Dermis blood vessel endothelial cell (primary cell): Measurements from ENCODE around the gene AKAP17A. TPM values are rescaled to one million over a fixed set of nuclear protein-coding genes. Genes with fewer than 3 reads are reported as not detected.
"Not testable (repeated sequence)": the region's sequence is repeated elsewhere in the genome, so short reads cannot be mapped to it uniquely, and the experiment has no call there.

Source experiments
- DNase-seq: peaks from one replicate; pipeline ENCODE4 v3.0.0; 2010
- total RNA-seq: library from RNA; depleted of rRNA; stranded (reverse); fragments of >200 nt; gene quantifications from 2 replicates; pipeline ENCODE4 v1.2.3, GENCODE V29; 2014

Gene AKAP17A, protein sequence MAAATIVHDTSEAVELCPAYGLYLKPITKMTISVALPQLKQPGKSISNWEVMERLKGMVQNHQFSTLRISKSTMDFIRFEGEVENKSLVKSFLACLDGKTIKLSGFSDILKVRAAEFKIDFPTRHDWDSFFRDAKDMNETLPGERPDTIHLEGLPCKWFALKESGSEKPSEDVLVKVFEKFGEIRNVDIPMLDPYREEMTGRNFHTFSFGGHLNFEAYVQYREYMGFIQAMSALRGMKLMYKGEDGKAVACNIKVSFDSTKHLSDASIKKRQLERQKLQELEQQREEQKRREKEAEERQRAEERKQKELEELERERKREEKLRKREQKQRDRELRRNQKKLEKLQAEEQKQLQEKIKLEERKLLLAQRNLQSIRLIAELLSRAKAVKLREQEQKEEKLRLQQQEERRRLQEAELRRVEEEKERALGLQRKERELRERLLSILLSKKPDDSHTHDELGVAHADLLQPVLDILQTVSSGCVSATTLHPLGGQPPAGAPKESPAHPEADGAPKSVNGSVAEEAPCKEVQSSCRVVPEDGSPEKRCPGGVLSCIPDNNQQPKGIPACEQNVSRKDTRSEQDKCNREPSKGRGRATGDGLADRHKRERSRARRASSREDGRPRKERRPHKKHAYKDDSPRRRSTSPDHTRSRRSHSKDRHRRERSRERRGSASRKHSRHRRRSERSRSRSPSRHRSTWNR
- 33.0 and 36.1 TPM in 2 replicates for total RNA-seq

DNA sequence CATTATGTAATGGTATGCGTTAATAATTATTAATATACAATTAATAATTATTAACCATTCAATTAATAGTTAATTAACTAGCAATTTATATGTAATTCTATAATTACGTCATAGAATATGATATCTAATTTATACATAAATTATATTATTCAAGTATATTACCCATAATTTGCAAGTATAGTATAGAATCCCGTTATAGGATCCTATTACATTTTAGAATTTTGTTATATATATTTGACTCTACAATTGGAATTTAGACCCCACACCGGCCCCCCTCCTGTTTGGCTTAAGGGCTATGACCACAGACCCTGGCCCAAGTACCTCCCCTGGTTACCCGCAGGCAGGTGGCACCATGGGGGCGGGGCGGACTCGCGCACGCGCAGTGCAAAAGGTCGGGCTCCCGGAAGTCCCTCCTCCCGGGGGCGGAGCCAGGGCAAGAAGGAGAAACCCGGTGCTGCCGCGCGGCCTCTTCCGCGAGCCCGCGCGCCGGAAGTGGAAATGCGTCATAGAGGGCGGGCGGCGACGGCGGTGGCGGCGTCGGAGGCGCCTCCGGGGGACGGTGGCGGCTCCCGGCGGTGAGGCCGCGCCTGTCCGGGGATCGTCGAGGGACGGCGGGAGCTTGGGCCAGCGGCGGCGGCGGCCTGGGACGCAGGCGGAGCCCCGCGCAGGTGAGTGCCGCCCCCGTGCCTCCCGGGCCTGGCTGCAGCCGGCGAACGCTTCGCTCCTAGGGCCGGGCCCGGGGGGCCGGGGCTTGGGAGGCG is at the start of gene AKAP17A:
Gene AKAP17A (plus strand): TSS at position 503 of the 761 bp plus-strand sequence. CDS start 1,859 bp downstream, outside the sequence.
- peak; percentile 96 for DNase-seq

DNA sequence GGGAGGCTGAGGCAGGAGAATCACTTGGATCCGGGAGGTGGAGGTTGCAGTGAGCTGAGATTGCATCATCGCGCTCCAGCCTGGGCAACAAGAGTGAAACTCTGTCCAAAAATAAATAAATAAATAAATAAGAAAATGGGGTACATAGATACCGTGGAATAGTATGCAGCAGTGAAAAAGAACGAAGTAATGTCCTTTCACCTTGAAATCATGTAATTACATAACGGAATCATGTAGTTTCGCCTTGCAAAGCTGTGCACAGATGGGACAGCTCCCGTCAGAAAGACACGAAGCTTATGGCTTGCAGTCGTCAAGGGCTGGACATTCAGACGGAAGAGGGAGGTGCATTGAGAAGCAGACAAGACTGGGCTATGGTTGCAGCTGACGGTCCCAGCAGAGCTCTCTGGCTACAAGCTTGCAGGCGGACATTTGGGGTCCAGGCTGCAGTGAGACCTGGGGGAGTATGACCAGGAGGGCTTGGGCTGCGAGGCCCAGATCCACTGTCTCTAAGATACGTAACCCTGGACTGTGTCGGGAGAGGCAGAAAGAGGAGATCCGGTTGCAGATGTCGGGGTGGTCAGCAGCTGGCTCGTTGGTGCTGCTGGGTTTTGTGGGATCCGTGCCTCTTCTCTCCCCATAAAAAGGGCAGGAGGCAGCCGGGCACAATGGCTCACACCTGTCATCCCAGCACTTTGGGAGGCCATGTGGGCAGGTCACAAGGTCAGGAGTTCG is 48.2 kb upstream of the AKAP17A start:
- no peak for DNase-seq

DNA sequence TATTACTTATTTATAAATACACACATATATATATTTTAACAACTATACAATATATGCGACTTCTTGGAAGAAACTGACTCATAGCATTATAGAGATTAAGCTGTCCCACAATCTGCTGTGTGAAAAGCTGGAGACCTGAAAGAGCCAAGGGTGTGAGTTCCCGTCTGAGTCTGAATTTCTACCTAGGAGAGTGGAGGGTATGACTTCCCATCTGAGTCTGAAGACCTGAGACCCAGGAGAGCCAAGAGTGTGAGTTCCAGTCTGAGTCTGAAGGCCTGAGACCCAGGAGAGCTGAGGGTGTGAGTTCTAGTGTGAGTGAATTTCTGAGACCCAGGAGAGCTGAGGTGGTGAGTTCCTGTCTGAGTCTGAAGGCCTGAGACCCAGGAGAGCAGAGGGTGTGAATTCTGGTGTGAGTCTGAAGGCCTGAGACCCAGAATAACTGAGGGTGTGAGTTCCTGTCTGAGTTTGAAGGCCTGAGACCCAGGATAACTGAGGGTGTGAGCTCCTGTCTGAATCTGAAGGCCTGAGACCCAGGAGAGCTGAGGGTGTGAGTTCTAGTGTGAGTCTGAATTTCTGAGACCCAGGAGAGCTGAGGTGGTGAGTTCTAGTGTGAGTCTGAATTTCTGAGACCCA is 45.5 kb upstream of the AKAP17A start:
- DNase-seq, result no peak

DNA sequence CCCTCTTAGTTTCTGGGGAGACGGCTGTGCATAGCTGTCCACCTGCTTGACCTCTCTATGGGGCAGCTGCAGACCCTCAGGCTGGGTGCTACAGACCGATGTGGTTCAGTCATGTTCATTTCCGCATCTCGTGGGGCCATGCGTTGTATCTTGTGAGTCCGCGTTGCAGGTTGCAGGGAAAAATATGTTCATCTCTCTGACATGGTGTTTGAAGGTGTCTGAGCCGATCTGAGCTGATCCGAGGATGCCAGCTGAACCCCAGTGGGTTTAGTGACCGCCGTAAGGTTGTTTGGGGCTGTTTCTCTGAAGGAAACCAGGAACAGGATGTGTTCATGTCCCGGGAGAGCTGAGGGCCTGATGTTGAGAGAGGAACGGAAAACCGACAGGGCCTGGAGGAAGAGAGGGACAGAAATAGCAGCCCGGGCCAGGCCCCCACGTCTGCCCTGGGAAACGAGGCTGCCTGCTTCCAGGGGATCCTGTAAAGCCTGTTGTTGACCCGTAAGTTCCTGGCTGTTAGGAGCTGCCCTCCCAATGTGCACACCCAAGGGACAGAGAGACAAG is 44.6 kb upstream of the AKAP17A start:
- DNase-seq, result peak; percentile 33

DNA sequence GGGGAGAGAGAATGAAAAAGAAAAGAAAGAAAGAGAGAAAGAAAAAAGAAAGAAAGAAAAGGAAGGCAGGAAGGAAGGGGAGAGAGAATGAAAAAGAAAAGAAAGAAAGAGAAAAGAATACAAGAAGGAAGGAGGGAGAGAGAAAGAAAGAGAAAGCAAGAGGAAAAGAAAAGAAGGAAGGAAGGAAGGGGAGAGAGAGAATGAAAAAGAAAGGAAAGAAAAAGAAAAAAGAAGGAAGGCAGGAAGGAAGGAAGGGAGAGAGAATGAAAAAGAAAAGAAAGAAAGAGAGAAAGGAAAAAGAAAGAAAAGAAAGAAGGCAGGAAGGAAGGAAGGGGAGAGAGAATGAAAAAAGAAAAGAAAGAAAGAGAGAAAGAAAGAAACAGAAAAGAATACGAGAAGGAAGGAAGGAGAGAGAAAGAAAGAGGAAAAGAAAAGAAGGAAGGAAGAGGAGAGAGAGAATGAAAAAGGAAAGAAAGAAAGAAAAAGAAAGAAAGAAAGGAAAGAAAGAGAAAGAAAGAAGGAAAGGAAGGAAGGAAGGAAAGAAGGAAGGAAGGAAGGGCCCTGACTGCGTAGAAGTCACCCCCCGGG is 39.4 kb upstream of the AKAP17A start:
- DNase-seq, result no peak

DNA sequence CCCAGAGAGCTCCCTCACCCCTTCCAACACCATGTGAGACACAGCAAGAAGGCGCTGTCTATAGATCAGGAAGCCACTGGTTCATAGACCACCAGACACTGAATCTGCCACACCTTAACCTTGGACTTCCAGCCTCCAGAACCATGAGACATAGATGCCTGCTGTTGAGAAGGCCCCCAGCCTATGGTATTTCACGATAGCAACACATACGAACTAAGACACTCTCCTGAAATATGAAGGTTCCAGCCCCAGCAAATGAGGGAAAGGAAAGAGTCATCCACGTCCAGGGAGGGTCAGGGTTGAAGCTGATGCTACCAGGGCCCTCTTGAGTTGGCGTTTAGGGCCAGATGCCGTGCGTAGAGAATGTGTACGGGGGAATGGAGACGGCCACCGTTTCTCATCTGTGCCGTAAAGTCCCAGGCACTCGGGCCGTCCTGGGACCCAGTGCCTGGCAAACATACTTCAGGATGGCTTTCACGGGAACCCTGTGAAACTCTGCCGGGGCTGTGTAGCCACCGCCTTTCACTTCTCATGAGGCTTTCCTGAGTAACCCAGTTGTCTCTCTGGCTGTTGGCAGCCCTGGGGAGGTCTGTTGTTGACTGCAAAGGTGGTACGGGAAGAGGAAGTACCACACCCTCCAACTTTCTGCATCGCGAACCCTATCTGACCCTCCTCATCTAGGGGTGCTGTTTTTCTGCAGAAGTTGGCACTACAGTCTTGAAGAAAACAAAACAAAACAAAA is 36.8 kb upstream of the AKAP17A start:
- DNase-seq, result no peak

DNA sequence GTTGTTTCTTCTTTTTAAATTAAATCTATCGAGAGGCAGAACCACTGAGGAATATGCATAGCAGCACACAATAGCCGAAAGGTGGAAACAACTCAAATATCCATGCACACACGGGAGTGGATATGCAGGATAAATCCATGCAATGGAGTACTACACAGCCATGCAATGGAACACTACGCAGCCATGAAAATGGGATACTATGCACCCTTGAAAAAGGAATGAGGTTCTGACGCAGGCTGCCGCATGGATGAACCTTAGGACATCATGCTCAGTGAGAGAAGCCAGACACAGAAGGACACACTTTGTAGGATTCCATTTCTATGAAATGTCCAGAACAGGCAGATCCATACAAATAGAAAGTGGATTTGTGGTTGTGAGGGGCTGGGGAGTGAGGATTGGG is 36.0 kb upstream of the AKAP17A start:
- DNase-seq, result no peak

DNA sequence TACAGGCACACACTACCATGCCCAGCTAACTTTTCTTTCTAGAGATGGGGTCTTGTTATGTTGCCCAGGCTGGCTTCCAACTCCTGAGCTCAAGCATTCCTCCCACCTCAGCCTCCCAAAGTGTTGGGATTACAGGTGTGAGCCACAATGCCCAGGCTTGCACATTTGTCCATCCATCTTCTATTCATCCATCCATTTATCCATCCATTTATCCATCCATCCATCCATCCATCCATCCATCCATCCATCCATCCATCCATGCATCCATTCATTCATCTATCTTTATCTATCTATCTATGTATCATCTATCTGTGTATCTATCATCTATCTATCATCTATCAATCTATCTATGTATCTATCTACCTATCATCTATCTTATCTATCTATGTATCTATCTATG is 34.0 kb upstream of the AKAP17A start:
- DNase-seq, result not testable (repeated sequence)

DNA sequence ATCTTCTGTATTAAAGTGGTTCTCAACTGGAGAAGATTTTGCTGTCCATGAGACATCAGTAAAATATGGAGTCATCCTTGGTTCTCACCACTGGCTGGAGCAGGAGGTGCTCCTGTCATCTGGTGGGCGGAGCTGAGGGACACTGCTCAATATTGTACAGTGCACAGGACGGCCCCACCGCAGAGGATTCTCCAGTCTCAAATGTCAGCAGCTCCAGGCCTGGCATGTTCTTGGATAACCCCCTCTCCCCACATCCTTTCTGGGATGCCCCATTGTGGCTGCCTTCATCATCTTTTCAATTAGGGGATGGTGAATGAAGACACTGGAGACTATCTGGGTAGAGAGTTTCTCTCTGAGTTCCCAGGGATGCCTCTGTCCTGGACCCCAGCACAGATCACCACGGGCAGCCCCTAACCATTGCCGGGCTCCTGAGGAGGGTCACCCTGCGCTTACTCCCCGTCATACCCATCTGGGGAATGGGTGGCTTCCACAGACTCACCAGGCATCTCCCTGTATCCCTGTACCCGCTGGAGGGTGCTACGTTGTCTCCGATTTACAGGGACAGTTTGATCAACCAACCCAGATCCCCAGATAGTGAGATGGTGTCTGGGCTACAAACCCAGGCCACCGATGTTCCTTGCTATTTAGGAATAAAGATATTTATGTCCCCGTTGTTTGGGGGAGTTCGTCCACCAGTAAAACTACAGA is 32.5 kb upstream of the AKAP17A start:
- no peak for DNase-seq

DNA sequence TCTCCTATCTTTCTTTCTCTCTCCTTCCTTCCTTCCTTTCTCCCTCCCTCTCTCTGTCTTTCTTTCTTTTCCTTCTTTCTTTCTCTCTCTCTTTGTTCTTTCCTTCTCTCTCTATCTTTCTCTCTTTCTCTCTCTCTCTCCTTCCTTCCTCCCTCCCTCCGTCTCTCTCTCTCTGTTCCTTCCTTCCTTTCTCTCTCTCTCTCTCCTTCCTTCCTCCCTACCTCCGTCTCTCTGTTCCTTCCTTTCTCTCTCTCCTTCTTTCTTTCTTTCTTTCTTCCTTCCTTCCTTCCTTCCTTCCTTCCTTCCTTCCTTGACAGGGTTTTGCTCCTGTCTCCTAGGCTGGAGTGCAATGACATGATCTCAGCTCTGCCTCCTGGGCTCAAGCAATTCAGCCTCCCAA is 30.2 kb upstream of the AKAP17A start:
- no peak for DNase-seq

DNA sequence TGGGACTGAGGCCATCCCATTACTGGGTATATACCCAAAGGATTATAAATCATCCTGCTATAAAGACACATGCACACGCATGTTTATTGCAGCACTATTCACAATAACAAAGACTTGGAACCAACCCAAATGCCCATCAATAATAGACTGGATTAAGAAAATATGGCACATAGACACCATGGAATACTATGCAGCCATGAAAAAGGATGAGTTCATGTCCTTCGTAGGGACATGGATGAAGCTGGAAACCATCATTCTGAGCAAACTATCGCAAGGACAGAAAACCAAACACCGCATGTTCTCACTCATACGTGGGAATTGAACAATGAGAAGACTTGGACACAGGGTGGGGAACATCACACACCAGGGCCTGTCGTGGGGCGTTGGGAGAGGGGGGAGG is 27.3 kb upstream of the AKAP17A start:
- not testable (repeated sequence) for DNase-seq

DNA sequence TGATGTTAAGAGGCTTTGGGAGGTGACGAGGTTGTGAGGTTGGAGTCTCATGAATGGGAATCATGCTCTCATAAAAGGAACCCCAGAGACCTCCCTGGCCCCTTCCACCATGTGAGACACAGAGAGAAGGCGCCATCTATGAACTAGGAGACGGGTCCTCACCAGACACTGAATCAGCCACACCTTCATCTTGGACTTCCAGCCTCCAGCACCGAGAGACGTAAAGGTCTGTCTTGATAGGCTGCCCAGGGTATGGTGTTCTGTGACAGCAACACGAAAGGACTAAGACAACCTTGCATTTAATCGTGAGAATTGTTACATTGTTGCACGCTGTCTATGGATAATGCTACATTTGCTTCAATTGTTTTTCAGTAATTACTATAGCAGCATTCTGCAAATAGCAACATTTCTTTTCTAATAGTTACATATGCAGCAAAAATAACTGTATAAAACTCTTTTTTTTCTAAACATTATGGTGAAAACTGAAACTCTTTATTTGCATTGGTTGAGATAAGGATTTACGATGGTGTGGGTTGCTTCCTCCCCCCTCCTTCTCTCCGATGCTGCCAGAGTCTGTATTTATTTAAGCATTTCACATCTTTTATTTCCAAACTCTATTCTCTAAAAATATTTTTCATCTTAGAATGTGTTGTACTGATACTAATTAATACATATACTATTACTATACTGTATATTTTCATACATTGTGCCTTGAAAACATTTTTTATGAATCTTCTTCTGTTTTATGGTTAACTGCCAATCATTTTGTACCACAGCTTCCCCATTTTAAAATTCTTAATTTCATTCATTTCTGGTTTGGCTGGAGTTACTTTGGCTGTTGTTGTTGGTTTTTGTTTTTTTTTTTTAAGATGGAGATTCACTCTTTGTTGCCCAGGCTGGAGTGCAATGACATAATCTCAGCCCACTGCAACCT is 26.4 kb upstream of the AKAP17A start:
- no peak for DNase-seq

DNA sequence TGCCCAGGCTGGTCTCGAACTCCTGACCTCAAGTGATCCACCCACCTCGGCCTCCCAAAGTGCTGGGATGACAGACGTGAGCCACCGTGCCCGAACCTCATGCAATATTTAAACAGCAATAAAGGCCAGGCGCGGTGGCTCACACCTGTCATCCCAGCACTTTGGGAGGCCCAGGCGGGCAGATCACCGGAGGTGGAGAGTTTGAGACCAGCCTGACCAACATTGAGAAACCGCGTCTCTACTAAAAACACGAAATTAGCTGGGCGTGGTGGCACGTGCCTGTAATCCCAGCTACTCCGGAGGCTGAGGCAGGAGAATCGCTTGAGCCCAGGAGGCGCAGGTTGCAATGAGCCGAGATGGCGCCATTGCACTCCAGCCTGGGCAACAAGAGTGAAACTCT is 17.2 kb upstream of the AKAP17A start:
- not testable (repeated sequence) for DNase-seq

DNA sequence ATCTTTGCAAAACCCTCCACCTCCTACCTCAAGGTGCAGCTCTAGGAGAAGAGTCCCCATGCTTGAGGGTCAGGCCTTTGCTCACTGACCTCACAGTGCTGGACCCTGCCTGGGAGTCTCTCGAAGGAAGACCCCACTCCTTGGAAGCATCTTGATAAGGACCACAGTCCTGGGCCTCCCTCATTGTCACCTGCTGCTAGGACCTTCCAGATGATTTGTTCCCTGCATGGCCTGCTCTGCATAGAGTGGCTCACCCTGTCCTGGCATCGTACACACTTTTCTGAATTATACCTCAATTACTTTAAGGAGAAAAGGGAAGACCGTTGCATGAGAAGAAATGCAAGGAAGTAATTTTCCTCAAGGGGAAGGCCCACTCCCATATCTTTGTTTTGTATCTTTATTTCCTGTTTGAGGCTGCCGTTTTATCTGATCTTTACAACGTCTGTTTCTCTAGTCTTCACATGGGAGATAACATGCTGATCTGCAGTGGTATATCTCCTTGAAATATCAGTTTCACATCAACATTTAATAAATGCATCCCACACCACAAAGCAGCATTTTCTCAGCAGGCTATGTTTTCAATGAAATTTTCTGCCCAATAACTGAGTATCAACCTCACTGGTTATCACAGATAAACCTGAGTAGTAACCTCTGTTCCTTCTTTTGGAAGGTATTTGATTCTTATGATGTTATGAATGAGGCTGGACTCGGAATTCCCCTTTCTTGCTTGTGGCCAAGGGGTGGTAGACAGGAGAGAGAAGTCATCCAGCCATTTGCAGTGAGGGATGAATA is 15.0 kb upstream of the AKAP17A start:
- DNase-seq, result no peak

DNA sequence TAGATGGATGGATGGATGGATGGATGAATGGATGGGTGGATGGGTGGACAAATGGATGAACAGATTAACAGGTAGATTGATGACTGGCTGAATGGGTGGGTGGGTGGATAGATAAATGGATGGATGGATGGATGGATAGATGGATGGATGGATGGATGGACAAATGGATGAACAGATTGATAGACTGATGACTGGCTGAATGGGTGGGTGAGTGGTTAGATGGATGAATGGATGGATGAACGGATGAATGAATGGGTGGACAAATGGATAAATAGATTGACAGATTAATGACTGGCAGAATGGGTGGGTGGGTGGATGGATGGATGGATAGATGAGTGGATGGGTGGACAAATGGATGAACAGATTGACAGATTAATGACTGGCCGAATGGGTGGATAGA is 13.6 kb upstream of the AKAP17A start:
- no peak for DNase-seq

DNA sequence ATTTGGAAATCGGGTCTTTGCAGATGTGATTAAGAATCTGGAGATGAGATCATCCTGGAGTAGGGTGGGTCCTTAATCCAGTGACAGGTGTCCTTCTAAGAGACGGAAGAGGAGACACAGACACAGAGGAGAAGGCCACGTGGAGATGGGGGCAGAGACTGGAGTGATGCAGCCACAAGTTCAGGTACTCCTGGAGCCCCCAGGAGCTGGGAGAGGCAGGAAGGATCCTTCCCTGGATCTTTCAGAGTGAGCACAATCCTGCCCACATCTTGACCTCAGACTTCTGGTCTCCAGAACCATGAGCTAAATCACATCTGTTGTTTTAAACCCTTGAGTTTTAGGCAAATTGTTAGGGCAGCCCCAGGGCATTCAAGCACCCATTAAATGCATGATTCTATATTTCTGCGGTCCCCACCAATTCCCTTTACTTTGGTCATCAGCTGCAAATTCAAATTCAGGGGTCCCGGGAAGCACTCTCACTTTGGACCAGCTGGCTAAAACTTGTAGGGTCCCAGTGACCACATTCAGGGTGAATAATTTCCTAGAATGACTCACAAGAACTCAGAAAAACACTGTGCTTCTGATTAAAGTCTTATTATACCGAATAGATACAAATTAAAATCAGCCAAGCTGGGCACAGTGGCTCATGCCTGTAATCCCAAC is 12.8 kb upstream of the AKAP17A start:
- DNase-seq, result no peak

DNA sequence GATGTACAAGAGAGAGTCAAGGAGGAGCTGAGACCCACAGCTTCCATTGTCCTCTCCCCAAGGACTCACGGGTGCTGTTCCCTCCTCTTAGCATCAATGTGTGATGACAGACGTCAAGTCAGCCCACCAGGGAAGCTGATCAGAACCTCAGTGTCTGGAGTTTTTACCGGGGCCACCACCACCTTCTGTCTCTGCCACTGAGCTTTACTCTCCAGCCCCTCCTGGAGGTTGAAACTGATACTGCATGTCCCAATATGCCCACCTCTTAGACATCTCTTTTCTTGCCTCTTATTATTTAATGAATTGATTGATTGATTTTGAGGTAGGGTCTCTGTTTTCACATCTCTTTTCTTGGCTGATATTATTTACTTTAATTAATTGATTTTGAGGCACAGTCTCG is 10.3 kb upstream of the AKAP17A start:
- DNase-seq, result peak; percentile 82
